Glutamatergic neuron (in vitro differentiated cells): ENCODE measurements around the gene HOXD3. TPM values are rescaled to one million over a fixed set of nuclear protein-coding genes. Genes with fewer than 3 reads are reported as not detected.

ENCODE experiments used
- DNase-seq: peaks from one replicate; pipeline ENCODE4 v3.0.0; 2022
- H3K27ac Mint-ChIP-seq: one replicate; pipeline ENCODE4 v1.8.0; 2020; ENCODE audit warnings: mild to moderate bottlenecking, mixed read lengths, inconsistent platforms; ENCODE audit not compliant: unreplicated experiment
- H3K27me3 Mint-ChIP-seq: one replicate; pipeline ENCODE4 v1.8.0; 2020; ENCODE audit warnings: mild to moderate bottlenecking, moderate library complexity, mixed read lengths, inconsistent platforms; ENCODE audit not compliant: unreplicated experiment
- H3K36me3 Mint-ChIP-seq: one replicate; pipeline ENCODE4 v1.8.0; 2020; ENCODE audit warnings: mild to moderate bottlenecking, mixed read lengths, inconsistent platforms; ENCODE audit not compliant: unreplicated experiment
- H3K4me1 Mint-ChIP-seq: one replicate; pipeline ENCODE4 v1.8.0; 2020; ENCODE audit warnings: mild to moderate bottlenecking, low read depth, mixed read lengths, inconsistent platforms; ENCODE audit not compliant: unreplicated experiment
- H3K4me3 Mint-ChIP-seq: one replicate; pipeline ENCODE4 v1.8.0; 2020; ENCODE audit warnings: mild to moderate bottlenecking, mixed read lengths, inconsistent platforms; ENCODE audit not compliant: unreplicated experiment
- H3K9me3 Mint-ChIP-seq: one replicate; pipeline ENCODE4 v1.8.0; 2020; ENCODE audit warnings: mild to moderate bottlenecking, moderate library complexity, mixed read lengths, inconsistent platforms; ENCODE audit not compliant: unreplicated experiment
- total RNA-seq: library from RNA; stranded (reverse); fragmentation: NEBNext Ultra II Directional; extraction: Animal tissue kit (Norgen Biotek cat#: 25700); gene quantifications from one replicate; pipeline ENCODE4 v1.2.1, GENCODE V29; 2021; ENCODE audit not compliant: unreplicated experiment
- TF ChIP-seq, protein P1 (sequence below): fragments of 200-600 bp; sonication (generic); IDR thresholded peaks from one replicate; pipeline ENCODE4 v1.5.0; 2021; ENCODE audit not compliant: partially characterized antibody, unreplicated experiment

Gene HOXD3
- total RNA-seq, 1 donor from 2014 or later, result not detected

DNA sequence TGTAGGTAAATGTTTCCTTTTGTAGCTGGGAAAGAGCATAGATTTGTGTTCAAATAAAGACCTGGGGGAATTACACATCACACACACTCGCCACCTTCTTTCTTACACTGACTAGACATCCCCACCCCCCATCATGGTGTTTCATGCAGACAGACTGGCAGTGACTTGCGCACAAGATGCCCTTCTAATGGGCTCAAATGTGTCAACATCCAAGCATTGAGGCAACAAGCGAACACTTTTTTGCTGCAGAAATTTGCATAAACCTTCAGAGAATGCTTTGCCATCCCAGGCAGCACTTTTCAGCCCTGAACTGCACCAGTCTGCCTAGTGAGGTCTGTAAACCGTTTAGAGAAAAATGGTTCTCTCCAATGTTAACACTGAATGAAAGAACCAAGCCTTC, 23.1 kb upstream of the HOXD3 start:
- H3K27me3 Mint-ChIP-seq, result peaks cover 63% of the 10 kb centered on the region
- H3K4me1 Mint-ChIP-seq, result peaks cover 2% of the 10 kb centered on the region
- H3K9me3 Mint-ChIP-seq, result peaks cover 30% of the 10 kb centered on the region
- no peak overlapping the region for H3K4me3 Mint-ChIP-seq
- no peak for DNase-seq
- peaks cover 5% of the 10 kb centered on the region for H3K36me3 Mint-ChIP-seq
- no peak overlapping the region for H3K27ac Mint-ChIP-seq
- TF ChIP-seq, protein P1, sequence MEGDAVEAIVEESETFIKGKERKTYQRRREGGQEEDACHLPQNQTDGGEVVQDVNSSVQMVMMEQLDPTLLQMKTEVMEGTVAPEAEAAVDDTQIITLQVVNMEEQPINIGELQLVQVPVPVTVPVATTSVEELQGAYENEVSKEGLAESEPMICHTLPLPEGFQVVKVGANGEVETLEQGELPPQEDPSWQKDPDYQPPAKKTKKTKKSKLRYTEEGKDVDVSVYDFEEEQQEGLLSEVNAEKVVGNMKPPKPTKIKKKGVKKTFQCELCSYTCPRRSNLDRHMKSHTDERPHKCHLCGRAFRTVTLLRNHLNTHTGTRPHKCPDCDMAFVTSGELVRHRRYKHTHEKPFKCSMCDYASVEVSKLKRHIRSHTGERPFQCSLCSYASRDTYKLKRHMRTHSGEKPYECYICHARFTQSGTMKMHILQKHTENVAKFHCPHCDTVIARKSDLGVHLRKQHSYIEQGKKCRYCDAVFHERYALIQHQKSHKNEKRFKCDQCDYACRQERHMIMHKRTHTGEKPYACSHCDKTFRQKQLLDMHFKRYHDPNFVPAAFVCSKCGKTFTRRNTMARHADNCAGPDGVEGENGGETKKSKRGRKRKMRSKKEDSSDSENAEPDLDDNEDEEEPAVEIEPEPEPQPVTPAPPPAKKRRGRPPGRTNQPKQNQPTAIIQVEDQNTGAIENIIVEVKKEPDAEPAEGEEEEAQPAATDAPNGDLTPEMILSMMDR, result no peak

GRCh38 chr2:176135035-176135440, 22.1 kb upstream of the HOXD3 start:
- TF ChIP-seq, protein P1, result no peak
- H3K9me3 Mint-ChIP-seq, result peaks cover 32% of the 10 kb centered on the region
- H3K4me1 Mint-ChIP-seq, result peaks cover 2% of the 10 kb centered on the region
- H3K36me3 Mint-ChIP-seq, result peaks cover 5% of the 10 kb centered on the region
- H3K4me3 Mint-ChIP-seq, result no peak overlapping the region
- peaks cover 65% of the 10 kb centered on the region for H3K27me3 Mint-ChIP-seq
- H3K27ac Mint-ChIP-seq, result no peak overlapping the region
- DNase-seq, result no peak

- DNase-seq, result peak; percentile 58
- H3K27me3 Mint-ChIP-seq, result peaks cover 58% of the 10 kb centered on the region
- peaks cover 5% of the 10 kb centered on the region for H3K36me3 Mint-ChIP-seq
- H3K9me3 Mint-ChIP-seq, result peaks cover 31% of the 10 kb centered on the region
- TF ChIP-seq, protein P1, result no peak
- H3K4me1 Mint-ChIP-seq, result no peaks in the 10 kb centered on the region
- no peak overlapping the region for H3K27ac Mint-ChIP-seq
- H3K4me3 Mint-ChIP-seq, result peak overlapping the region; percentile 85
Measured at GRCh38 chr2:176136374-176137251, 20.5 kb upstream of the HOXD3 start.

- TF ChIP-seq, protein P1, result no peak
- Mint-ChIP-seq H3K27ac (no peak overlapping the region), H3K4me1 (no peaks in the 10 kb centered on the region), H3K27me3 (peaks cover 55% of the 10 kb centered on the region), H3K4me3 (peak overlapping the region; percentile 56), H3K9me3 (peaks cover 28% of the 10 kb centered on the region), H3K36me3 (peaks cover 5% of the 10 kb centered on the region)
- DNase-seq, result no peak
Measured at GRCh38 chr2:176137252-176137580, 19.9 kb upstream of the HOXD3 start.

DNA sequence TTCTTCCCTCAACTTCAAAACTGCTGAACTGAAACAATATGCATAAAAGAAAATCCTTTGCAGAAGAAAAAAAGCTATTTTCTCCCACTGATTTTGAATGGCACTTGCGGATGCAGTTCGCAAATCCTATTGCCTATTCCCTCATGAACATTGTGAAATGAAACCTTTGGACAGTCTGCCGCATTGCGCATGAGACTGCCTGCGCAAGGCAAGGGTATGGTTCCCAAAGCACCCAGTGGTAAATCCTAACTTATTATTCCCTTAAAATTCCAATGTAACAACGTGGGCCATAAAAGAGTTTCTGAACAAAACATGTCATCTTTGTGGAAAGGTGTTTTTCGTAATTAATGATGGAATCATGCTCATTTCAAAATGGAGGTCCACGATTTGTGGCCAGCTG, 19.2 kb upstream of the HOXD3 start:
- no peak overlapping the region for H3K4me3 Mint-ChIP-seq
- peaks cover 50% of the 10 kb centered on the region for H3K27me3 Mint-ChIP-seq
- TF ChIP-seq, protein P1, result no peak
- H3K4me1 Mint-ChIP-seq, result no peaks in the 10 kb centered on the region
- H3K27ac Mint-ChIP-seq, result no peak overlapping the region
- no peak for DNase-seq
- peaks cover 25% of the 10 kb centered on the region for H3K9me3 Mint-ChIP-seq
- peaks cover 5% of the 10 kb centered on the region for H3K36me3 Mint-ChIP-seq
